Body of pancreas (tissue), 4 donors: Measurements from ENCODE around the gene KANK3. TPM values are rescaled to one million over a fixed set of nuclear protein-coding genes. Genes with fewer than 3 reads are reported as not detected.
A peak's percentile ranks its signal among the peaks of the same experiment; 100 is the strongest.

Experiments
- ATAC-seq: fragments of 150-250 bp; one replicate; pipeline ENCODE4 v1.9.1; 2016
- DNase-seq, 4 donors: peaks; one replicate each; pipeline ENCODE4 v3.0.0-alpha.2; 2019
- H3K27ac ChIP-seq, 4 donors: fragments of 200-600 bp; sonication (generic); 1 replicate in 3 of 4; 2 replicates in 1 of 4; pipeline versions ENCODE4 v1.5.1 to v1.6.1; 2016 to 2019; ENCODE audit warnings: mild to moderate bottlenecking in 1 of 4, mixed read lengths in 1 of 4, moderate library complexity in 1 of 4
- H3K27me3 ChIP-seq, 2 donors: fragments of 200-600 bp; sonication (generic); one replicate each; pipeline ENCODE4 v1.6.0; 2016; ENCODE audit warnings: mild to moderate bottlenecking in 1 of 2
- H3K36me3 ChIP-seq, 2 donors: fragments of 200-600 bp; sonication (generic); replicated peaks in 1 of 2; 2 replicates each; pipeline ENCODE4 v1.5.1; 2016; ENCODE audit warnings: low read depth in 2 of 2; ENCODE audit not compliant: insufficient read depth in 1 of 2
- H3K4me1 ChIP-seq: fragments of 200-600 bp; sonication (generic); one replicate; pipeline ENCODE4 v1.6.0; 2016
- H3K4me3 ChIP-seq, 2 donors: fragments of 200-600 bp; sonication (generic); 1 replicate in 1 of 2; 2 replicates in 1 of 2; pipeline ENCODE4 v1.5.1; 2016 to 2019
- H3K9me3 ChIP-seq, 3 donors: fragments of 200-600 bp; sonication (generic); 1 replicate in 2 of 3; 2 replicates in 1 of 3; pipeline ENCODE4 v1.5.1; 2016
- CTCF ChIP-seq, 7 experiments: fragments of 450-650 bp in 4 of 7; fragments of 200-600 bp in 3 of 7; sonication (generic) in 3 of 7; IDR thresholded peaks; one replicate each; pipeline ENCODE4 v1.5.1; 2016 to 2019; ENCODE audit warnings: antibody characterized with exemption in 7 of 7
- POLR2A ChIP-seq, 3 donors: fragments of 450-650 bp; IDR thresholded peaks; one replicate each; pipeline ENCODE4 v1.6.1; 2016; ENCODE audit warnings: antibody characterized with exemption in 3 of 3, mild to moderate bottlenecking in 2 of 3
- WGBS, 2 donors: methylation state at CpG; one replicate each; pipeline ENCODE4 v1.1.5; 2017; 5-methylcytosine and 5-hydroxymethylcytosine counted together
- intact Hi-C: fragments of 100-400 bp; cut with DNase I; formaldehyde crosslinking; loops from one replicate; pipeline ENCODE4 v1.15.1; 2023
- total RNA-seq, 2 donors: library from RNA; depleted of rRNA; stranded (reverse); fragments of >200 nt; gene quantifications; one replicate each; pipeline ENCODE4 v1.1.0, GENCODE V29; 2016

The KANK3 gene
- total RNA-seq, 2 donors from 2014 or later, result 9.1 to 25.7 TPM

- 9% methylated on average over 77 of the region's 117 CpGs; no CpG with 5 or more reads in 1 of the 2 donors for WGBS, 2 donors
Measured at GRCh38 chr19:8334458-8335342, 8.4 kb downstream of the KANK3 start.

GRCh38 chr19:8333767-8334457, 9.2 kb downstream of the KANK3 start:
- peaks cover 18% of the 10 kb centered on the region for H3K4me1 ChIP-seq
- H3K27me3 ChIP-seq, result peaks cover 0 to 20% of the 10 kb centered on the region in 2 donors
- intact Hi-C loops, result no loop called here
- H3K9me3 ChIP-seq, result no peaks in the 10 kb centered on the region
- H3K27ac ChIP-seq, result no peak overlapping the region
- no peak for ATAC-seq
- no peaks in the 10 kb centered on the region for H3K36me3 ChIP-seq
- DNase-seq, result no peak
- no peak for TF ChIP-seq CTCF (IDR thresholded peaks at IDR 0.05)
- no peak for TF ChIP-seq POLR2A (IDR thresholded peaks at IDR 0.05)
- no peak overlapping the region for H3K4me3 ChIP-seq
- WGBS, 2 donors, result 7% methylated on average over 37 of the region's 48 CpGs; no CpG with 5 or more reads in 1 of the 2 donors

More at GRCh38 chr19:8334458-8335342, 8.4 kb downstream of the KANK3 start:
- H3K36me3 ChIP-seq, result no peaks in the 10 kb centered on the region
- H3K9me3 ChIP-seq, result no peaks in the 10 kb centered on the region
- peaks cover 0 to 20% of the 10 kb centered on the region in 2 donors for H3K27me3 ChIP-seq
- intact Hi-C loops, result no loop called here
- no peak overlapping the region for H3K27ac ChIP-seq
- ATAC-seq (peak; percentile 58), DNase-seq (peak; percentile 45 to 78 (median 57))
- H3K4me1 ChIP-seq, result peaks cover 18% of the 10 kb centered on the region
- no peak overlapping the region for H3K4me3 ChIP-seq
- TF ChIP-seq CTCF (IDR thresholded peaks at IDR 0.05), result no peak
- TF ChIP-seq POLR2A (IDR thresholded peaks at IDR 0.05), result no peak

DNA sequence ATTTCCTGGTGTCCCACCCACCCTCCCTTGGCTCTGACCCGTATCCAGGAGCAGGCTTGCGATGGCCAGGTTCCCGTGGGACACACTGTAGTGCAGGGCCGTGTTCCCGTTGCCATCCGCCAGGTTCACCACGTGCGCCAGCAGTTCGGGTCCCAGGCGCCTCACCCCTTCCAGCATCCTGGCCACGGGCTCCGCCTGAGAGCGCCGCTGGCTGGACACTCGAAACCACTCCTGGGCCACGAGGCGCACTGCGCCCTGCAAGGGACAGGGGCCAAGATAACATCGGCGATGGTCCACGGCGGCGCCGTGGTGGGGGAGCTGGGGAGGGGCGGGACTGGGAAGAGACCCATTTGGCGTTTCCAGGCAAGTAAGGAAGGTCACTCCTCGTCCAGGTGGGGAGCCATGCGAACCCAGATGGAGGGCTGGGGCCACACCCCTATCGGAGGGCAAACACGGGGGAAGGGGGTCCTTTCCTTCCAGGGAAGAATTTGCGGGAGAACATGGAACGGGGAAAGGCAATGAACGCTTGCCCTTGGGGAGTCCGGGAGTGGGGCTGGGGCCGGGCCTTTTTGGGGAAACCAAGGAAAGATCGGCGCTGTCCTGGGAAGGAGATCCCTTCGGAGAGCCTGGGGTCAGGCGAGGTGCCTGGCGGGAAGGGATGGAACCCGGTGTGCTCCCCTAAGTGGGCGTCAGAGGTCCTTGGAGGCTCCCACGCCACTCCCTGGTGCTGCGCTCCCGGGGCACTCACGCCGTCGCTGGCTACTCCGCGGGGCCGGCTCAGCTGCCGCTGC, 9.9 kb downstream of the KANK3 start:
- Histone ChIP-seq H3K27ac (no peak overlapping the region), H3K27me3 (peaks cover 0 to 20% of the 10 kb centered on the region in 2 donors), H3K36me3 (no peaks in the 10 kb centered on the region), H3K9me3 (no peaks in the 10 kb centered on the region), H3K4me3 (no peak overlapping the region), H3K4me1 (peaks cover 18% of the 10 kb centered on the region)
- 10 to 18% methylated on average over 12 to 51 of the region's 52 CpGs for WGBS, 2 donors
- intact Hi-C loops, result no loop called here
- ATAC-seq (no peak), DNase-seq (no peak)
- TF ChIP-seq POLR2A (IDR thresholded peaks at IDR 0.05) (no peak), CTCF (IDR thresholded peaks at IDR 0.05) (no peak)

DNA sequence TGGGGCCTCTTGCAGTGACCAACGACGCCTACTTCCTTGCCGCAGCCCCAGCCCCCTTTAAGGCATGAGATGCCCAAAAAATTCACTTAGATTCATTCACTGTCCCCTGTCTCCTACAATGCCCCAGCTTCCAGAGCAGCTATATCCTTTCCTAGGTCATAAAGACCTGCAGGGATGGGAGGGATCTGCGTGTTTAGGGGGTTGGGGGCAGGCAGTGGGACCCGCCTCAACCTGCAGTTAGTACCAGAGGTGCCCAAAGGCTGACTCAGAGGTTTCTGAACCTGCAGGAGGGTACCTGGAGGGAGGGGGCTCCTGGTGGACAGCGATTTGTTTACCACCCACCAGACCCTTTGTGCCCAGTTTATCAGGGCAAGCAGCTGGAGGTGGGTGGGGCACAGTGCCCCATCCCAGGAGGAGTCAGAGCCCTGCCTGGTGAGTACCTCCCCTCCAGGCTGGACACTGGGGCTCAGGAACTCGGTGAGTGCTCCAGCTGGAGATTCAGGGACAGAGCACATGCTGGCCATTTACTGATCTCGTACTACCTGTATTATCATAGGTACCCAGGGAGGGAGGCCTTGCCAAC, 11.7 kb downstream of the KANK3 start:
- ATAC-seq (no peak), DNase-seq (no peak)
- H3K4me3 ChIP-seq, result no peak overlapping the region
- peaks cover 0 to 20% of the 10 kb centered on the region in 2 donors for H3K27me3 ChIP-seq
- no peak overlapping the region for H3K27ac ChIP-seq
- no peaks in the 10 kb centered on the region for H3K36me3 ChIP-seq
- intact Hi-C loops, result no loop called here
- no peaks in the 10 kb centered on the region for H3K9me3 ChIP-seq
- no peak for TF ChIP-seq CTCF (IDR thresholded peaks at IDR 0.05)
- no peak for TF ChIP-seq POLR2A (IDR thresholded peaks at IDR 0.05)
- H3K4me1 ChIP-seq, result peaks cover 18% of the 10 kb centered on the region
- WGBS, 2 donors, result 62 to 85% methylated on average over 6 to 8 of the region's 8 CpGs
